Measurements from ENCODE around the gene CCT4.

Gene CCT4

DNA sequence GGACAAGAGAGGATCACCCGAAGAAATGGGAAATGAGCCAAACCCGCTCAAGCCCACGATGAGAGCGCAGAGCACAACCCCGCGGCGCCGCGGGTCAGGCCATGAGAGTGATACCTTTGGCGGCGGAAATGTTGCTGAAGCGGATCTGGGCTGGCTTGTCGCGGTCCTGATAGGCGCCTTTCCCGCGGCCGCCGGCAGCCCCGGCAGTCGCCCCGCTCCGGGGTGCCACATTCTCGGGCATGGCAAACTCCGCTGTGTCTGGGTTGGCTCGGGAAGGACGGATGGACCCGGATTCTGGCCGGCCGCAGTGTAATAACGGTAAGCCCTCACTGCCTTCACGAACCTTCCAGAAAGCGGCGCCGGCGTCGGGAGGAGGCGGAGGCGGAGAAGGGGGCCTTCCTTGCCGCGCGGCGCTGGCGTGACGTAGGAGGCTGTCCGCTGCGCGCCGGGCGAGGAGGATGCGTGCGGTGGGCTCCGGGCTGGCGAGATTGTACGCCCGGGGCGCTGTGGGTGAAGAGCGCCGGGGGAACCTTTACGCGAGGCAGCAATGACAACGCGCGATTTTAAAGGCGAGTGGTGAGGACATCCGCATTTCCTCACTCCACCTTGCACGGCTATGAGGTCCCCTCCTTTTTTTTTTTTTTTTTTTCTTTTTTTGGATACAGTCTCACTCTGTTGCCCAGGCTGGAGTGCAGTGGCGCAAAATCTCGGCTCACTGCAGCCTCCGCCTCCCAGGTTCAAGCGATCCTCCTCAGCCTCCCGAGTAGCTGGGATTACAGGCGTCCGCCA, at the start of gene CCT4 (continued):
- no peak for TF ChIP-seq ZNF398 (tag by site-specific recombination; IDR thresholded peaks at IDR 0.05)
- no peak for TF ChIP-seq MYNN (tag by site-specific recombination; IDR thresholded peaks at IDR 0.05; ENCODE audit: borderline replicate concordance)
- no peak for TF ChIP-seq ZNF621 (tag by site-specific recombination; IDR thresholded peaks at IDR 0.05)
- TF ChIP-seq ZNF629 (tag by site-specific recombination; IDR thresholded peaks at IDR 0.05), result peak; percentile 89
- TF ChIP-seq ZNF248 (tag by site-specific recombination; IDR thresholded peaks at IDR 0.05), result no peak
- TF ChIP-seq, protein P1, sequence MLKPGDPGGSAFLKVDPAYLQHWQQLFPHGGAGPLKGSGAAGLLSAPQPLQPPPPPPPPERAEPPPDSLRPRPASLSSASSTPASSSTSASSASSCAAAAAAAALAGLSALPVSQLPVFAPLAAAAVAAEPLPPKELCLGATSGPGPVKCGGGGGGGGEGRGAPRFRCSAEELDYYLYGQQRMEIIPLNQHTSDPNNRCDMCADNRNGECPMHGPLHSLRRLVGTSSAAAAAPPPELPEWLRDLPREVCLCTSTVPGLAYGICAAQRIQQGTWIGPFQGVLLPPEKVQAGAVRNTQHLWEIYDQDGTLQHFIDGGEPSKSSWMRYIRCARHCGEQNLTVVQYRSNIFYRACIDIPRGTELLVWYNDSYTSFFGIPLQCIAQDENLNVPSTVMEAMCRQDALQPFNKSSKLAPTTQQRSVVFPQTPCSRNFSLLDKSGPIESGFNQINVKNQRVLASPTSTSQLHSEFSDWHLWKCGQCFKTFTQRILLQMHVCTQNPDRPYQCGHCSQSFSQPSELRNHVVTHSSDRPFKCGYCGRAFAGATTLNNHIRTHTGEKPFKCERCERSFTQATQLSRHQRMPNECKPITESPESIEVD (tag by site-specific recombination; IDR thresholded peaks at IDR 0.05), result no peak
- peak; percentile 77; the same call in 1 of the 2 replicates for TF ChIP-seq ZNF280D (tag by site-specific recombination; IDR thresholded peaks at IDR 0.05)
- TF ChIP-seq ZBTB20 (tag by site-specific recombination; IDR thresholded peaks at IDR 0.05), result peak; percentile 19; the same call in 1 of the 2 replicates
- no peak for TF ChIP-seq ZNF175 (tag by site-specific recombination; IDR thresholded peaks at IDR 0.05)
- TF ChIP-seq BCL6B (tag by site-specific recombination; IDR thresholded peaks at IDR 0.05), result peak; percentile 76
- no peak for TF ChIP-seq HOXA7 (CRISPR knock-in tag; IDR thresholded peaks at IDR 0.05; ENCODE audit: borderline replicate concordance)
- TF ChIP-seq ZBTB6 (tag by site-specific recombination; IDR thresholded peaks at IDR 0.05), result no peak
- no peak for TF ChIP-seq ZNF654 (tag by site-specific recombination; IDR thresholded peaks at IDR 0.05; ENCODE audit: low read depth)
- no peak for TF ChIP-seq ZNF433 (tag by site-specific recombination; IDR thresholded peaks at IDR 0.05; ENCODE audit: low read depth)
- no peak for TF ChIP-seq ZNF549 (tag by site-specific recombination; IDR thresholded peaks at IDR 0.05)
- no peak for TF ChIP-seq ZNF514 (tag by site-specific recombination; IDR thresholded peaks at IDR 0.05)
- TF ChIP-seq, protein P2, sequence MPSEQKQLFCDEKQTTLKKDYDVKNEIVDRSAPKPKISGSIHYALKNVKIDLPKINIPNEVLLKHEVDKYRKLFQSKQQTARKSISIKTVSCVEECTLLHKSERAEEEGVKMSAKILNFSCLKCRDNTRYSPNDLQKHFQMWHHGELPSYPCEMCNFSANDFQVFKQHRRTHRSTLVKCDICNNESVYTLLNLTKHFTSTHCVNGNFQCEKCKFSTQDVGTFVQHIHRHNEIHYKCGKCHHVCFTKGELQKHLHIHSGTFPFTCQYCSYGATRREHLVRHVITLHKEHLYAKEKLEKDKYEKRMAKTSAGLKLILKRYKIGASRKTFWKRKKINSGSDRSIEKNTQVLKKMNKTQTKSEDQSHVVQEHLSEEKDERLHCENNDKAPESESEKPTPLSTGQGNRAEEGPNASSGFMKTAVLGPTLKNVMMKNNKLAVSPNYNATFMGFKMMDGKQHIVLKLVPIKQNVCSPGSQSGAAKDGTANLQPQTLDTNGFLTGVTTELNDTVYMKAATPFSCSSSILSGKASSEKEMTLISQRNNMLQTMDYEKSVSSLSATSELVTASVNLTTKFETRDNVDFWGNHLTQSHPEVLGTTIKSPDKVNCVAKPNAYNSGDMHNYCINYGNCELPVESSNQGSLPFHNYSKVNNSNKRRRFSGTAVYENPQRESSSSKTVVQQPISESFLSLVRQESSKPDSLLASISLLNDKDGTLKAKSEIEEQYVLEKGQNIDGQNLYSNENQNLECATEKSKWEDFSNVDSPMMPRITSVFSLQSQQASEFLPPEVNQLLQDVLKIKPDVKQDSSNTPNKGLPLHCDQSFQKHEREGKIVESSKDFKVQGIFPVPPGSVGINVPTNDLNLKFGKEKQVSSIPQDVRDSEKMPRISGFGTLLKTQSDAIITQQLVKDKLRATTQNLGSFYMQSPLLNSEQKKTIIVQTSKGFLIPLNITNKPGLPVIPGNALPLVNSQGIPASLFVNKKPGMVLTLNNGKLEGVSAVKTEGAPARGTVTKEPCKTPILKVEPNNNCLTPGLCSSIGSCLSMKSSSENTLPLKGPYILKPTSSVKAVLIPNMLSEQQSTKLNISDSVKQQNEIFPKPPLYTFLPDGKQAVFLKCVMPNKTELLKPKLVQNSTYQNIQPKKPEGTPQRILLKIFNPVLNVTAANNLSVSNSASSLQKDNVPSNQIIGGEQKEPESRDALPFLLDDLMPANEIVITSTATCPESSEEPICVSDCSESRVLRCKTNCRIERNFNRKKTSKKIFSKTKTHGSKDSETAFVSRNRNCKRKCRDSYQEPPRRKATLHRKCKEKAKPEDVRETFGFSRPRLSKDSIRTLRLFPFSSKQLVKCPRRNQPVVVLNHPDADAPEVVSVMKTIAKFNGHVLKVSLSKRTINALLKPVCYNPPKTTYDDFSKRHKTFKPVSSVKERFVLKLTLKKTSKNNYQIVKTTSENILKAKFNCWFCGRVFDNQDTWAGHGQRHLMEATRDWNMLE (tag by site-specific recombination; conservative IDR thresholded peaks at IDR 0.05; ENCODE audit: low read depth), result peak; percentile 31; the same call in 1 of the 2 replicates
- TF ChIP-seq ZNF677 (tag by site-specific recombination; IDR thresholded peaks at IDR 0.05), result no peak
- TF ChIP-seq ZNF404 (tag by site-specific recombination; IDR thresholded peaks at IDR 0.05), result no peak
- TF ChIP-seq SALL2 (tag by site-specific recombination; IDR thresholded peaks at IDR 0.05; ENCODE audit: borderline replicate concordance), result no peak
- TF ChIP-seq ZNF791 (tag by site-specific recombination; IDR thresholded peaks at IDR 0.05), result no peak
- no peak for TF ChIP-seq ZNF707 (tag by site-specific recombination; IDR thresholded peaks at IDR 0.05)
- no peak; the same call in none of the 2 replicates for TF ChIP-seq ZNF660 (tag by site-specific recombination; IDR thresholded peaks at IDR 0.05)
- no peak for TF ChIP-seq ZNF140 (tag by site-specific recombination; IDR thresholded peaks at IDR 0.05)

Data from HEK293 (cell line).